ENCODE measurements around the gene PLPP2. TPM values are rescaled to one million over a fixed set of nuclear protein-coding genes. Genes with fewer than 3 reads are reported as not detected.
A peak's percentile ranks its signal among the peaks of the same experiment; 100 is the strongest.

PLPP2 gene
- total RNA-seq, 1 donor from 2014 or later, result 8.0 TPM

- Mint-ChIP-seq H3K4me3 (peak overlapping the region; percentile 48), H3K36me3 (no peaks in the 10 kb centered on the region), H3K4me1 (peaks cover 17% of the 10 kb centered on the region), H3K27me3 (ENCODE audit: low read depth) (peaks cover 52% of the 10 kb centered on the region), H3K27ac (no peak overlapping the region), H3K9me3 (no peaks in the 10 kb centered on the region)
- TF ChIP-seq CTCF (IDR thresholded peaks at IDR 0.05; ENCODE audit: unreplicated experiment), result peak; percentile 70
- peak in 1 of 2 experiments; percentile 71 for DNase-seq (ENCODE audit: low spot score in 2 of 2, unreplicated experiment in 2 of 2)
Observed at GRCh38 chr19:294946-295686, 3.9 kb upstream of the PLPP2 start.

GRCh38 chr19:294341-294945, 3.2 kb upstream of the PLPP2 start:
- H3K27ac Mint-ChIP-seq, result no peak overlapping the region
- no peak for DNase-seq (ENCODE audit: low spot score in 2 of 2, unreplicated experiment in 2 of 2)
- H3K9me3 Mint-ChIP-seq, result no peaks in the 10 kb centered on the region
- H3K36me3 Mint-ChIP-seq, result no peaks in the 10 kb centered on the region
- H3K4me1 Mint-ChIP-seq, result peaks cover 19% of the 10 kb centered on the region
- TF ChIP-seq CTCF (IDR thresholded peaks at IDR 0.05; ENCODE audit: unreplicated experiment), result no peak
- H3K4me3 Mint-ChIP-seq, result peak overlapping the region; percentile 48
- H3K27me3 Mint-ChIP-seq (ENCODE audit: low read depth), result peaks cover 59% of the 10 kb centered on the region

GRCh38 chr19:293436-294110, 2.4 kb upstream of the PLPP2 start:
- H3K27me3 Mint-ChIP-seq (ENCODE audit: low read depth), result peaks cover 67% of the 10 kb centered on the region
- no peaks in the 10 kb centered on the region for H3K36me3 Mint-ChIP-seq
- no peaks in the 10 kb centered on the region for H3K9me3 Mint-ChIP-seq
- no peak overlapping the region for H3K27ac Mint-ChIP-seq
- no peak for TF ChIP-seq CTCF (IDR thresholded peaks at IDR 0.05; ENCODE audit: unreplicated experiment)
- H3K4me3 Mint-ChIP-seq, result no peak overlapping the region
- no peak for DNase-seq (ENCODE audit: low spot score in 2 of 2, unreplicated experiment in 2 of 2)
- H3K4me1 Mint-ChIP-seq, result peaks cover 19% of the 10 kb centered on the region

GRCh38 chr19:292951-293350, 1.7 kb upstream of the PLPP2 start:
- Mint-ChIP-seq H3K4me1 (peaks cover 19% of the 10 kb centered on the region), H3K27ac (no peak overlapping the region), H3K9me3 (no peaks in the 10 kb centered on the region), H3K27me3 (ENCODE audit: low read depth) (peaks cover 71% of the 10 kb centered on the region), H3K36me3 (no peaks in the 10 kb centered on the region), H3K4me3 (peak overlapping the region; percentile 45)
- no peak for DNase-seq (ENCODE audit: low spot score in 2 of 2, unreplicated experiment in 2 of 2)
- TF ChIP-seq CTCF (IDR thresholded peaks at IDR 0.05; ENCODE audit: unreplicated experiment), result no peak

- H3K27ac Mint-ChIP-seq, result no peak overlapping the region
- no peak for DNase-seq (ENCODE audit: low spot score in 2 of 2, unreplicated experiment in 2 of 2)
- TF ChIP-seq CTCF (IDR thresholded peaks at IDR 0.05; ENCODE audit: unreplicated experiment), result no peak
- peaks cover 72% of the 10 kb centered on the region for H3K27me3 Mint-ChIP-seq (ENCODE audit: low read depth)
- no peaks in the 10 kb centered on the region for H3K36me3 Mint-ChIP-seq
- H3K4me1 Mint-ChIP-seq, result peaks cover 19% of the 10 kb centered on the region
- peak overlapping the region; percentile 45 for H3K4me3 Mint-ChIP-seq
- H3K9me3 Mint-ChIP-seq, result no peaks in the 10 kb centered on the region
Observed at GRCh38 chr19:292281-292884, 1.2 kb upstream of the PLPP2 start.

Measured in mesothelial cell of epicardium (in vitro differentiated cells).